ENCODE data around the gene PLAAT2. TPM values are rescaled to one million over a fixed set of nuclear protein-coding genes. Genes with fewer than 3 reads are reported as not detected.
"Not testable (repeated sequence)": the region's sequence is repeated elsewhere in the genome, so short reads cannot be mapped to it uniquely, and the experiment has no call there.

PLAAT2 gene
- total RNA-seq, 2 donors from 2014 or later: 0.32 to 0.47 TPM

DNA sequence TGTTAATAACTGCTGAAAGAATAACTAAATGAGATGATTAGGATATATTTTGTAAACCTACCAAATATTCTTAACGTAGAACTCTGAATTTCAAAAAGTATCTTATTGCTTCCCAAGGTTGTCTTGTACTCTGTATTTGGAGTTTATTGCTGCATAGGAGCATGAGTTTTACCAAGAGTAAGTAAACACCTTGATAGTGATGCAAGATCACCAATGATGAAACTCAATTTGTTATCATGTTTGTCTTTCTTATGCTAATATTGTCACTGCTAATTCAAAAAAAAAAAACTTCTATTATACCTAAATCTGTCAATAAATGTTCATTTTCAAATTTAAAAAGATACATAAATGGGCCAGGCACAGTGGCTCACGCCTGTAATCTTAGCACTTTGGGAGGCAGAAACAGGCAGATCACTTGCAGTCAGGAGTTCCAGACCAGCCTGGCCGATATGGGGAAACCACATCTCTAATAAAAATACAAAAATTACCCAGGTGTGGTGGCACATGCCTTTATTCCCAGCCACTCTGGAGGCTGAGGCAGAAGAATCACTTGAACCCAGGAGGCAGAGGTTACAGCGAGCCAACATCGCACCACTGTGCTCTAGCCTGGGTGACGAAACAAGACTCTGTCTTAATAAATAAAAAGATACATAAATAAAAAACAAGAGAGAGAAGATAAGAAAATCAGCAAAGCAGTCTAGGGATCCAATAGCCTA is 23.4 kb upstream of the PLAAT2 start:
- DNase-seq (no peak), ATAC-seq (no peak)
- intact Hi-C loops (cut with DNase I): no loop called here

DNA sequence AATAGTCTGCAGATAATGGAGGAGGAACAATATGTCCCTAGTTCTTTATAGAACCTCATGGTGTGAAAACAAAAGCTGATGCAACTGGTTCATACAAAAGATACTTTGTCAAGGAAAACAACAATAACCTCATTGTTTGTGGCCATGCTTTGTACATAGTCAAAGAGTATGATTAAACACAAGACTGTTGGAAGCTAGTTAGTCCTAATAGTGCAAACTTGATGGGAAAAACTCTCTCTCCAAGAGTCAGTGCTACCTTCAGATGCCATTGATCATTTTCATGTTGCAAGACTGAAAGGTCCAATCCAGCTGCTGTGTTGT is 20.1 kb upstream of the PLAAT2 start:
- ATAC-seq (no peak), DNase-seq (no peak)
- intact Hi-C loops (cut with DNase I): no loop called here

DNA sequence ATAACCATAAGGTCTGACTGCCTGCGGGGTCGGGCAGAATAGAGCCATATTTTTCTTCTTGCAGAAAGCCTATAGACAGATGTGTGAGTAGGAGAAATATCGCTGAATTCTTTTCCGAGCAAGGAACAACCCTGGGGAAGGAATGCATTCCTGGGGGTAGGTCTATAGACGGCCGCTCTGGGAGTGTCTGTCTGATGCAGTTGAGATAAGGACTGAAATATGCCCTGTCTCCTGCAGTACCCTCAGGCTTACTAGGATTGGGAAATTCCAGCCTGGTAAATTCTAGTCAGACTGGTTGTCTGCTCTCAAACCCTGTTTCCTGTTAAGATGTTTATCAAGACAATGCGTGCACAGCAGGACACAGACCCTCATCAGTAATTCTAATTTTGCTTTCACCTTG is 18.0 kb upstream of the PLAAT2 start:
- ATAC-seq; intact Hi-C loops (cut with DNase I); DNase-seq: not testable (repeated sequence)

DNA sequence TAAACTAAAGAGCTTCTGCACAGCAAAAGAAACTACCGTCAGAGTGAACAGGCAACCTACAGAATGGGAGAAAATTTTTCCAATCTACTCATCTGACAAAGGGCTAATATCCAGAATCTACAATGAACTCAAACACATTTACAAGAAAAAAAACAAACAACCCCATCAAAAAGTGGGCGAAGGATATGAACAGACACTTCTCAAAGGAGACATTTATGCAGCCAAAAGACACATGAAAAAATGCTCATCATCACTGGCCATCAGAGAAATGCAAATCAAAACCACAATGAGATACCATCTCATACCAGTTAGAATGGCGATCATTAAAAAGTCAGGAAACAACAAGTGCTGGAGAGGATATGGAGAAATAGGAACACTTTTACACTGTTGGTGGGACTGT is 15.7 kb upstream of the PLAAT2 start:
- intact Hi-C loops (cut with DNase I); DNase-seq; ATAC-seq: not testable (repeated sequence)

DNA sequence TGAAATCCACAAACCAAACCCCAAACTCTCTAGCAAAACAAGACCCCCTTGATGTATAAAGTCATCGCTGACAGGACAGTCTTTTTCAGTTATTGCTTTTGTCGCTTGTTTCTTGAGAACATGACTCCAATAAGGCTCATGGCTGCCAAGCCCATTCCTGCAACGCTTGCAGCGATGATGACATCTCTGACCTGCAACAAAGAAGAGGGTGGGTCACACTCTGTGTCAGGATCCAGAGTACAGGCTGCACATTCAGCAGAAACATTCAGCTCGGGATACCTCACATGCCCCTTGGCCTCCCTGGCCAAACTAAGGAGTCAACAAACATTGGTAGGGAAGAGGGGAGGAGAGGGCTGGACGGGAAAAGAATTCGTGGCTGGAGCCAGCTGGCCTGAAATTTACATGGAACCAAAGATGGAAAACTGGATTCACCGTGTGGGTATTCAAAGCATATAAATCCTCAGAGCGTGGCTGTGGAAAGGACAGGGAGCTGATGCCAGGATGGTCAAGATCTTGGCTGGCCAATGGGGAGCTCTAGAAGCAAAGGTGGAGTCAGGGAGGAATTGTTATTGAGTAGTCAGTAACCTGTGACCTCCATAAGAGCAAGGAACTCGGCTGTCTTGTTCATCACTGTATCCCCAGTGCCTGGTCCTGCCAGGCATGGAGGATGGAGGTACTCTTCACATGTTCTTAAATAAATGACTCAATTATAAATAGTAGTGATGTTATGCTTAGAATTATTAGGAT is 11.8 kb upstream of the PLAAT2 start:
- intact Hi-C loops (cut with DNase I): no loop called here
- DNase-seq (peak; percentile 45), ATAC-seq (peak; percentile 86)

DNA sequence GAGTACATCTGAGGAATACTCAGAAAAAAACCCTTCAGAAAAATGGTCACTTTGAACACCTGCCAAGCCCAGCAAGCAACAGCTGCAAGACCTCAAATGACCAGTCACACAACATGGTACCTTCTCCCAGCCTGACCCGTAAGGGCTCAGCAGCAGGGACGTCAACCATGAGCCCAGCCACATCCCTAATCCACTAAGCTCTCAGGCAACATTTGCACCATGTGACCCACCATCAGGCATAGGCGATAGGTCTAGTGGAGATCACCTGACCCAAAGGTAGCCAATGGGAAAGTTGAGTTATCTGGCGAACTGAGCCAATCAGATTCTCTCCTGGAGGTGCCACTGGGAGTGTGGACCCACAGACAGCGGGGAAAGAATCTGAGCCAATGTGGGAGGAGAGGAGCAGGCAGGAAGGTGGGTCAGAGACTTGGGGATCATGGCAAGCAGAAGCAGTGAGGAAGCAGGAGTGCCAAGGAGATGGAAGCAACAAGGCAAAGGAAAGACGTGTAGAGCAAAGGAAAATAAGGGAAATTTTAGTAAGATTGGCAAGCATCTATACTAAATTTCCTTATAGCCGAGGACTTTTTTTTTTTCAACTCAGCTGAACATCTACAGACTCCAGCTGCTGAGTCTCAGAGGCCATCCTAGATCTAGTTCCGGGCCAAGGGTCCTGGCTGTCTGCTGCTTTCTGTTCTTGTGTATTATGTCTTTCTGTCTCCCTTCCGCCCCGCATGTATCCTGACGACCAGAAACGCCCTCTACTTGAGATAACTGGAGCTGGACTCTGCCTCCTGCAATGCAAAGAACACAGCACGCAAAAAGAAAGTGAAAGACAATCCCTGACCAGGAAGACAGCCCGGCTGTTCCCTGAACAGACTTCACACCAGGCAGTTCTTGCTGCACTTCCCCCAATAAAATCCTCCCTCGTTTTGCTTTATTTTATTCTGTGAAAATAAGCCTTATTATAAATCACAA is 11.0 kb upstream of the PLAAT2 start:
- ATAC-seq (peak; percentile 67 to 91), DNase-seq (peak; percentile 48)
- intact Hi-C loops (cut with DNase I): no loop called here

DNA sequence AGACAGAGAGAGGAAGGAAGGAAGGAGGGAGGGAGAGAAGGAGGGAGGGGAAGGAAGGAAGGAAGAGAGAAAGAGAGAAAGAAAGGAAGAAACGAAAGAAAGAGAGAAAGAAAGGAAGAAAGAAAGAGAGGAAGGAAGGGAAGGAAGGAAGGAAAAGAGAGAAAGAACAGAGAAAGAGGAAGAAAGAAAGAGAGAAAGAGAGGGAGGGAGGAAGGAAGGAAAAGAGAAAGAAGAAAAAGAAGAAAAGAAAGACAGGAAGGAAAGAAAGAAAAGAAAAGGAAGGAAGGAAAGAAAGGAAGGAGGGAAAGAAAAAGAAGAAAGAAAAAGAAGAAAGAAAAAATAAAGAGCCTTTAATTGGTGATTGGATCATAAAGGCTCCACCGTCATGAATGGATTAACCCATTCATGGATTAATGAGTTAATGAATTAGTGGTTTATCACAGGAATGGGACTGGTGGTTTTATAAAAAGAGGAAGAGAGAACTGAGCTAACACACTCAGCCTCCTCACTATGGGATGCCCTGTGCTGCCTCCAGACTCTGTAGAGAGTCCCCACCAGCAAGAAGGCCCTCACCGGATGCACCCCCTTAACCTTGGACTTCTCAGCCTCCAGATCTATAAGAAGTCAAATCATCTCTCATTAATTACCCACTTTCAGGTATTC is 9.0 kb upstream of the PLAAT2 start:
- DNase-seq (no peak), ATAC-seq (no peak)
- intact Hi-C loops (cut with DNase I): no loop called here

DNA sequence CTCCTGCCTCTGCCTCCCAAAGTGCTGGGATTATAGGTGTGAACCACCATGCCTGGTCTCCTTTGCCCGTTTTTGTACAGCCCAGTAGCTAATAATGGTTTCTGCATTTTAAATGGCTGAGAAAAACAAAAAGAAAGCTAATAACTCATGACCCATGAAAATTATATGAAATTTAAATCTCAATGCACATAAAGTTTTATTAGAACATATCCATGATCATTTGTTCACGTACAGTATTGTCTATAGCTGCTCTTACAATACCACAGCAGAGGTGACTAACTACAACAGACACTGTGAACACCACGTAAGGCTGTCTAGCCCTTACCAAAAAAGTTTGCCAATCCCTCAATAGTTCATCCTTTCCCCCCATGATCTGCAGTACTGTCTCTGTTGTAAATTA is 6.4 kb upstream of the PLAAT2 start:
- DNase-seq (no peak), ATAC-seq (no peak)

DNA sequence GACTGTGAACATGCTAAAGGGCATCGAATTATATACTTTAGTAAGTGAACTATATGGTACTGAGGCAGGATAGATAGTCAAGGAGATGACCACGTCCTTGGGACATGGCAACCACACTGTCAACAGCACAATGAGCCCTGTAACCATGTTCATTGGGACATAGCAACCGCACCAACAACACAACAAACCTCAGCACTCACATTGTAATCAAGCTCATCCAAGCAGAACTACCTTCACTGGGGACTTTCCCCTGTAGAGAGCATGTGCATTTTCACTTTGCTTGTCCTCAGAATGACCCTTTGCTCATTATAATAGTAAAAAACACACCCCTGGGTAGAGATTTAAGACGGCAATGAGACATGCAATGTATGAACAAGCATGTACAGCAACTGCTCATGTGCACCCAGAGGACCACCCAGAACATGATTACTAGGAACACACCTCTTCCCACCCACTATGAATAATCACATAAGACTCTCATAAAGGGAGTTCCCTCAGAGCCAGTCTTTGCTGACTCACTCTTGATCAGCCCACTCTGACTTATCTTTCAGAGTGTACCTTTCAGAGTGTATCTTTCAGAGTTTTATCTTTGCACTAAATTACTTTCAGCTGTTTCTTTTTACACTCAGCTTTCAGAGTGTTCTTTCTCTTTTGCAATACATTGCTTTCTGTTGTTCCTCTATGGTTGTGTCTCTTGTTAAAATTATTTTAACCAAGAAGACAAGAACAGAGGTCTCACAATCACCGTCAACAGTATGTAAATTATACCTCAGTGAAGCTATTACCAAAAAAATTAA is 4.1 kb upstream of the PLAAT2 start:
- ATAC-seq (peak; percentile 61 to 97), DNase-seq (no peak)
- intact Hi-C loops (cut with DNase I): no loop called here

More for the DNA sequence above, 6.4 kb upstream of the PLAAT2 start:
- intact Hi-C loops (cut with DNase I): no loop called here

DNA sequence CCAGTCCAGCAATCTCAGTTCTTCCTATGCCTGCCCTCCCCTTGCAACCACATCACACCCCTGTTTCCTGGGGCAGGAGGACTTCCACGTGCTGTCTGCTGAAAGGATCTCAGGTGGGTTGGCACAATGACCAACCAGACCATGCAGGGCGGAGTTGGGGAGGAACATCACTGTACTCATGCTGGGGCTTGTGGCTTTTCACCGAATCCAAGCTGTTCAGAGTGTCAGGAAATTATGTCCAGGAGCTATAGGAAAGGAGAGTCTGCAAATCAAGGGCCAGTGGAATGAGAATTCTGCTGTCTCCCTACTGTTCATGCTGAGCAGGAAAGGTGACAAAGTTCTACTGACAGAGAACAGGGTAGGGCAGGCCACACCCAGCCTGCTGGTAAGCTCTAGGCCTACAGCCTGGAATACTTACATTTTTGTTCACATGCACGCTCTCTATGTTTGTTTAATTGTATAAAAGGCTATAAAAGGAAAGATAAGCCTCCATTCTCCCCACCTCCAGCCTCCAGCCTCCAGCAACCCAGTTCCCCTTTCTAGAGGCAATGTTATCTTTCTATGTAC is 1.7 kb upstream of the PLAAT2 start:
- no peak for ATAC-seq
- no peak for DNase-seq

DNA sequence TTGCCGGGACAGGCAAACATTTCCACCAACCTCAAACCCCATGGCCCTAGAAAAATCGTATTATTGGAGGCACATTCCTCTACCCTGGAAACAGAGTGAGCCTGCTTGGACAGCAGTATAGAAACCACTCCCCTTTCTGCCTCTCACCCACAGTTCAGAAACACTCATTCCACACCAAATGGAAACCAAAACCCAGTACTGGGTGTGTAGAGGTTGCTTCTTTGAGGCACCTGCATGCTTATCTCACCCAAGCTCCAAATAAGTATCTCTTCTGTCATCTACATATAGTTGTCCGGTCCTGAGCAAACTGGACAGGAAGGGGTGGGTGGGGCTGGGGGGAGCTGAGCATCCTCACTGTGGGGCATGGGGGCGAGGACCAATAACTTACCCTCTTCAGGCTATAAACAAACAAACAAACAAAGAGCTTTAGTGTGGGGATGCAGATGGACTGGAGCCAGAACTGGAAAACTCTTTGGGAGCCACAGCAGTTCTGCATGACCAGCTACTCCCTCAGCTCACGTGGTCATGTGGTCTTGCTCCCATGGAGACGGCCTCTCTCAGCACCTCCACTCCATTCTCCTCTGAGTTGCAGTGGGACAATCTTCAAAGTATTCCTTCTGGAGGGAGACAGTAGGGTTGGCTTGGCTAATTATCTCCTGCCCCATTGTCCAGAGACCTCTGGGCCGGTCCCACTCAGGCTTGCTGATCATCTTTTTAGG is 1.0 kb upstream of the PLAAT2 start:
- DNase-seq (no peak), ATAC-seq (no peak)
- intact Hi-C loops (cut with DNase I): no loop called here

More for the DNA sequence above, 1.7 kb upstream of the PLAAT2 start:
- intact Hi-C loops (cut with DNase I): no loop called here

DNA sequence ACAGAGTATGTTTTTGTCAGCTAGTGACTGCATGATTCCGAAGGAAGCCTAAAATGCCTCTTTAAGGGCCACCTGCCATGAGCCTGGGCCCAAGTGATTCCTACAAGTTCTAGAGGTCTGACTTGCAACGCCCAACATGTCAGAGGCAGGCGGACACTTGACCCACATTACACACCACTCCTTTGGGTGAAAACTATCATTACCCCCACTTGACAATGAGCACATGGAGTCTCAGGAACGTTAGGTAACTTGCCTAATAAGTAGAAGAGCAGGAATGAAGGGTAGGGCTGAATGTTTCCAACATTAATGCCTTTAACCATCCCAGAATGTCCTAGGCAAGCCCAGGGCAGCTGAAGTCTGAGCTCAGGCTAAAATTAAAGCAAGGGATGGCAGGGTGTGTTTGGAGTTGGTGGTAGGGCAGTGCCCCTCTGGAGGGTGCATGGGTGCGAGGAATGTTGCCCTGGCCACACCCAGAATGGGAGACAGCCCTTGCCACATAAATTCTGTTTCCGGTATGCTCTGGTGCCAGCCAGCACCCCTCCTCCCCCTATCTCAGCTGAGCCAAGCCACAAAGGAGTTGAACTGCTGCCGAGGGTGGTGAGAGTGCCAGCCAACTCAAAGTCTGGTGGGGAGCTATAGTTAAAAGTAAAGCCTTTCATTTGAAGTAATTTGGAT is 2.5 kb downstream of the PLAAT2 start:
- DNase-seq (no peak), ATAC-seq (peak; percentile 84)
- intact Hi-C loops (cut with DNase I): no loop called here

DNA sequence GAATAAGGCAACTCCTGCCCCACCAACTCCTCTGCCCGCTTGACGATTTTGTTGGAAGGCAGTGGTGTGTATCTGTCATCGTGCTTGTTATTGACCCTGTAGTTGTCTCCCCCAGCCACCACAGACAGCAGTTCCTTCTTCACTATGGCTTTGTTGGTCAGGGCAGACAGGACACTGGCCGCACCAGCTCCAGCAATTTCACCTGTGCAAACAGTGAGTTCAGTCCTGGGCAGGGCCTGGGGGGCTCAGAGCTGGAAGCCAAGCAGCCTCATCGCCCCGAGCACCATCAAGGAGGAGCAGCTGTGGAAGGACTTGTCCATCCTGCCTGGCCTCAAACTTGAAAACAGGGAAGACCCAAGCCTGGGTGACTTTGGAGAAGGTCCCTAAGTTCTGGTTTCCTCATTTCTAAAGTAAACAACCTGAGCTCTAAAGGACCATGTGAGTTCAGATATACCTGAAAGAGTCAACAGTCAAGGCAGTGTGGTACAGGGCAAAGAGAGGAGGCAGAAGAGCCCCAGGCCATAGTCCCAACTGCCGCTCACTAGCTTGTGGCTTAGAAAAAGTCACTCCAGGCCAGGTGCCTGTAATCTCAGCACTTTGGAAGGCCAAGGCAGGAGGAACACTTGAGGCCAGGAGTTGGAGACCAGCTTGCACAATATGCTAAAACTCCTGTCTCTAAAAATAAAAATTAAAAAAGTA is 4.6 kb downstream of the PLAAT2 start:
- no peak for ATAC-seq
- DNase-seq: no peak
- intact Hi-C loops (cut with DNase I): no loop called here

DNA sequence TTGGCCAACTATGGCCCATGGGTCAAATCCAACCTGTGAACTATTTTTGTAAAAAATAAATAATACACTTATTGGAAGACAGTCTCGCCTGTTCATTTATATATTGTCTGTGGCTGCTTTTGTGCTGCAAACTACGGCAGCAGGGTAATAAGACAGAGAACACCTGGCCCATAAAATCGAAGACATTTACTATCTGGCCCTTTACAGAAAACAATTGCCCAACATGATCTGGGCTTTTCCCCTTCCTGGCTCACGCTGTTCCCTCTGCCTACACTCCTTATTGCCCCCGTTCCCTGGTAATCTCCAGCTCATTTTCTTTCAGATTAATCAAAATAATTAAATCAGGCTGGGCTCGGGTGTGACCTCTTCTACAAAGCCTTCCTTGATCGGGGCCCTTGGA is 5.6 kb downstream of the PLAAT2 start:
- ATAC-seq (no peak), DNase-seq (no peak)
- intact Hi-C loops (cut with DNase I): no loop called here

DNA sequence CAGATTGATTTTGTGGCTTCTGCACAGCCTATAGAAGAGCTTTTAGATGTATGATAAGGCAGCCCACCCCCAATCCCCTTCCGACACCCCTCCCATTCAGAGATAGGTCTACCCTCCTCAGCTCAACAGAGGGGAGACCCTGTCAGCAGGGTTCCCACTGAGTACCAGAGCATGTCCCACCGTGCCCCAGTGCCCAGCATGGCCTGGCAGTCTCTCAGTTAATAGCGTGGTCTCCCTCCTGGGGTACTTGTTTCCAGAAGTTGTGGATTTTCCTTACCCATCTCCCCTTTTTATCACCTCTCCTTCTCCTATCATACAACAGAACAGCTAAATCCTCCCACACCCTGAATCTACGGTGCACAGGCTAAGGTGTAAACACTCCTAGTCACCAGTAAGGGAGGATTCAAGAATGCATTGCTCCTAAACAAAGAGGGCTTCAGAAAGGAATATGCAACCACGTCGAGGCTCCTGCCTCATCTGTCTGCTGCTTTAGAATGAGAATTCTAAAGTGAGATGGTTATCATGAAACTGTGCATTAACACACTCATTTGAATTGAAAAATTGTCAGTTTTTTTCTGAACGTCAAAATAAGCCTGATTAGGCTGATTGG is 6.7 kb downstream of the PLAAT2 start:
- intact Hi-C loops (cut with DNase I): no loop called here
- ATAC-seq: no peak
- no peak for DNase-seq

DNA sequence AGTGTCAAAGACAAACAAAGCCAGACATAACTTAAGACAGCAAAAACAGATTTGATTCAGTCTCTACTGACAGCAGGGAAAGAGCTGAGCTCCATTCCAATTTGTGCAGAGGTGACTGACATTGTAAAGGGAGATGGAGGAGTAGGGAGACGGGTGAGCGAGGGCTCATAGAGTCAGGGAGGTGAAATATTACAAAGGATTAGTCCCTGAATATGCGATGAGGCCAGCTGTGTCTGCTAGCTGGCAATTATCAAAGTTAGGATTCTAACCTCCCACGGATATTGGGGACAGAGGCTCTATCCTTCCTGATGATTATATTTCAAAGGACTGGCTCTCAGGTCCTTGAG is 8.3 kb downstream of the PLAAT2 start:
- DNase-seq (no peak), ATAC-seq (no peak)
- intact Hi-C loops (cut with DNase I): no loop called here

Measured in left cardiac atrium (tissue), 4 donors.